SK-N-MC (cell line): ENCODE measurements around the gene CFAP73.

Experiments used
- EZH2 ChIP-seq: fragments of 200-600 bp; sonication (generic); IDR thresholded peaks from one replicate; pipeline ENCODE4 v1.6.1; 2017; ENCODE audit warnings: antibody characterized with exemption
- POLR2AphosphoS5 ChIP-seq: IDR thresholded peaks from 2 replicates; pipeline ENCODE4 v1.6.1; 2012; ENCODE audit warnings: mild to moderate bottlenecking, low read depth, low read length, borderline replicate concordance

DNA sequence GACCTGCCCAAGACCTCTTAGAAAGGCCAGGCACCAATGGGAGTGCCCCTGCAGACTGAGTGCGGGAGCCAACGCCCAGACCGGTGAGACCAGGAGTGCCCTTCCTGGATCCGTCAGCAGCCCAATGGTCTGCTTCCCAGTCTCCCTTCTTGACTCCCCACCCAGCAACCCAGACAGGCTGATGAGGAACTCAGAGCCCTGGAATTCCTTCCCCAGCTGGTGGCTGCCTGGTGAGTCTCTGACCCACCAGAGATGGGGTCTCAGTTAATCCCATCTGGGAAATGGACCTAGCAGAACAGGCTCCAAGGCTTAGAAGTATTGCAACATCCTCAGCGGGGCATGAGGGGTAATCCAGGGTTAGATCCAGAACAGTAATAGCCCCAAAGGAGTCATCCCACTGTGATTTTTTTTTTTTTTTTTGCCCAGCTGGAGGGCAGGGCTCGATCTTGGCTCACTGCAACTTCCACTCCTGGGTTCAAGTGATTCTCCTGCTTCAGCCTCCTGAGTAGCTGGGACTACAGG is 12.5 kb upstream of the CFAP73 start:
- TF ChIP-seq POLR2AphosphoS5, result no peak
- TF ChIP-seq EZH2, result no peak
